Hepatocyte (in vitro differentiated cells): ENCODE data around the gene RAP1GAP2.

Experiments
- CTCF ChIP-seq: fragments of 200-600 bp; sonication (generic); IDR thresholded peaks from 2 replicates; pipeline ENCODE4 v1.5.1; 2016; ENCODE audit warnings: antibody characterized with exemption, mild to moderate bottlenecking; ENCODE audit not compliant: poor library complexity
- EZH2phosphoT487 ChIP-seq: fragments of 200-600 bp; sonication (generic); IDR thresholded peaks from one replicate; pipeline ENCODE4 v1.6.1; 2018; ENCODE audit warnings: antibody characterized with exemption, mild to moderate bottlenecking, low read depth, moderate library complexity; ENCODE audit not compliant: unreplicated experiment, severe bottlenecking

GRCh38 chr17:2981325-2981724 is 185.1 kb downstream of the RAP1GAP2 start:
- TF ChIP-seq EZH2phosphoT487: no peak
- TF ChIP-seq CTCF: no peak
